A673 (cell line): ENCODE data around the gene HIPK1. TPM values are rescaled to one million over a fixed set of nuclear protein-coding genes. Genes with fewer than 3 reads are reported as not detected.

Experiments
- BruUV-seq: library from RNA; stranded (reverse); fragments of 400-500 nt; replicated peaks from 2 replicates; lab custom pipeline; 2021; lab: Mats Ljungman, UMichigan
- CTCF ChIA-PET: fragments of 300-600 bp; sonication (Branson Sonifier 250); formaldehyde crosslinking; loops from one replicate; lab custom pipeline; 2022; ENCODE audit warnings: antibody characterized with exemption; lab: Charles Lee
- POLR2A ChIA-PET: fragments of 300-600 bp; sonication (Branson Sonifier 250); formaldehyde crosslinking; loops from one replicate; lab custom pipeline; 2022; ENCODE audit warnings: antibody characterized with exemption; ENCODE audit not compliant: low non-redundant PET; lab: Charles Lee
- DNase-seq: peaks from one replicate; pipeline ENCODE4 v3.0.0-alpha.2; 2015; ENCODE audit warnings: low spot score
- H3K27ac ChIP-seq: fragments of 200-600 bp; sonication (generic); 2 replicates; pipeline ENCODE4 v1.5.1; 2016; ENCODE audit warnings: mixed run types, low read depth, mild to moderate bottlenecking, mixed read lengths, antibody characterized with exemption, low read length; ENCODE audit not compliant: poor library complexity, severe bottlenecking
- H3K27me3 ChIP-seq: fragments of 200-600 bp; sonication (generic); replicated peaks from 2 replicates; pipeline ENCODE4 v1.6.1; 2017; ENCODE audit warnings: mixed run types, low read depth, mild to moderate bottlenecking, mixed read lengths, antibody characterized with exemption, low read length; ENCODE audit not compliant: insufficient read depth, poor library complexity
- H3K36me3 ChIP-seq: fragments of 200-600 bp; sonication (generic); 2 replicates; pipeline ENCODE4 v1.6.1; 2016; ENCODE audit warnings: mixed run types, mild to moderate bottlenecking, mixed read lengths, antibody characterized with exemption, low read length; ENCODE audit not compliant: insufficient read depth, poor library complexity, severe bottlenecking
- H3K4me1 ChIP-seq: fragments of 200-600 bp; sonication (generic); 2 replicates; pipeline ENCODE4 v1.6.1; 2017; ENCODE audit warnings: mixed run types, mild to moderate bottlenecking, mixed read lengths, antibody characterized with exemption, low read length; ENCODE audit not compliant: insufficient read depth, poor library complexity, severe bottlenecking
- H3K4me3 ChIP-seq: fragments of 200-600 bp; sonication (generic); 2 replicates; pipeline ENCODE4 v1.5.1; 2016; ENCODE audit warnings: low read depth, mixed run types, mild to moderate bottlenecking, mixed read lengths, low read length; ENCODE audit not compliant: poor library complexity, severe bottlenecking
- H3K9me3 ChIP-seq: fragments of 200-600 bp; sonication (generic); 2 replicates; pipeline ENCODE4 v1.6.1; 2016; ENCODE audit warnings: mixed run types, low read depth, mild to moderate bottlenecking, mixed read lengths, antibody characterized with exemption, low read length; ENCODE audit not compliant: poor library complexity, severe bottlenecking
- CTCF ChIP-seq: fragments of 300-800, 200-600 bp; sonication (generic); conservative IDR thresholded peaks from 2 replicates; pipeline ENCODE4 v1.5.1; 2017; ENCODE audit warnings: low read depth, mild to moderate bottlenecking, antibody characterized with exemption, low read length, moderate library complexity, mixed read lengths
- EZH2 ChIP-seq: fragments of 200-600 bp; sonication (generic); IDR thresholded peaks from 2 replicates; pipeline ENCODE4 v1.6.1; 2017; ENCODE audit warnings: borderline replicate concordance, low read depth, mild to moderate bottlenecking, mixed read lengths, antibody characterized with exemption, low read length; ENCODE audit not compliant: poor library complexity, severe bottlenecking
- intact Hi-C: fragments of 100-400 bp; cut with micrococcal nuclease; formaldehyde crosslinking; loops from one replicate; pipeline ENCODE4 v1.10.0; 2022; ENCODE audit not compliant: unreplicated experiment
- total RNA-seq: library from RNA; stranded (reverse); gene quantifications from 2 replicates; pipeline ENCODE4 v1.2.3, GENCODE V29; 2021

The HIPK1 gene
- total RNA-seq, 1 experiment from 2014 or later, result 81.3 TPM

GRCh38 chr1:113886417-113887401, 42.4 kb upstream of the HIPK1 start:
- H3K9me3 ChIP-seq, result no peaks in the 10 kb centered on the region
- no peaks in the 10 kb centered on the region for H3K36me3 ChIP-seq
- BruUV-seq, result no TSS peak
- ChIA-PET CTCF (interaction anchor here (0.7 kb wide), 1 partner anchor 53 kb away, joined by 3 read pairs; no protein-coding TSS in a partner anchor), POLR2A (no interaction called here)
- TF ChIP-seq CTCF, result no peak
- TF ChIP-seq EZH2, result no peak
- DNase-seq, result no peak
- H3K27ac ChIP-seq, result no peak overlapping the region
- H3K27me3 ChIP-seq, result no peaks in the 10 kb centered on the region
- H3K4me3 ChIP-seq, result no peak overlapping the region
- peaks cover 8% of the 10 kb centered on the region for H3K4me1 ChIP-seq
- intact Hi-C loops, result no loop called here

GRCh38 chr1:113887402-113888175, 41.5 kb upstream of the HIPK1 start, which contains the start of gene BCL2L15:
TSS of gene BCL2L15 (minus strand) at chr1:113887581. CDS start at chr1:113887375, 206 bp downstream.
- no peak for DNase-seq
- no TSS peak for BruUV-seq
- Histone ChIP-seq H3K4me1 (peaks cover 17% of the 10 kb centered on the region), H3K9me3 (no peaks in the 10 kb centered on the region), H3K4me3 (no peak within 1 kb of the TSS), H3K36me3 (no peaks in the 10 kb centered on the region), H3K27me3 (no peaks in the 10 kb centered on the region), H3K27ac (no peak within 1 kb of the TSS)
- ChIA-PET CTCF (interaction anchor here (0.7 kb wide), 1 partner anchor 52 kb away, joined by 3 read pairs; no protein-coding TSS in a partner anchor), POLR2A (no interaction called here)
- TF ChIP-seq EZH2, result no peak
- TF ChIP-seq CTCF, result no peak
- intact Hi-C loops, result no loop called here

- intact Hi-C loops, result no loop called here
- TF ChIP-seq EZH2 (no peak), CTCF (no peak)
- Histone ChIP-seq H3K4me1 (peaks cover 19% of the 10 kb centered on the region), H3K4me3 (no peak overlapping the region), H3K27me3 (no peaks in the 10 kb centered on the region), H3K27ac (no peak overlapping the region), H3K36me3 (peaks cover 18% of the 10 kb centered on the region), H3K9me3 (no peaks in the 10 kb centered on the region)
- ChIA-PET POLR2A (no interaction called here), CTCF (no interaction called here)
- no TSS peak for BruUV-seq
- no peak for DNase-seq
Measured at GRCh38 chr1:113890816-113891215, 38.3 kb upstream of the HIPK1 start.
